ENCODE data around the gene YTHDF1. TPM values are rescaled to one million over a fixed set of nuclear protein-coding genes. Genes with fewer than 3 reads are reported as not detected.

YTHDF1 gene
- total RNA-seq, 1 experiment from 2014 or later = 85.4 TPM

- H3K9me3 ChIP-seq (ENCODE audit: control insufficient read depth, low read depth, low read length) = no peaks in the 10 kb centered on the region
- H3K14ac ChIP-seq (ENCODE audit: insufficient read depth, low read length) = no peak overlapping the region
- no peak overlapping the region for H3K18ac ChIP-seq (ENCODE audit: insufficient read length, low read depth, low read length)
- H3K4me2 ChIP-seq (ENCODE audit: insufficient read depth, insufficient read length, low read length) = peak overlapping the region; percentile 16
- peaks cover 8% of the 10 kb centered on the region for H3K23me2 ChIP-seq (ENCODE audit: insufficient read length, low read depth, low read length, poor library complexity, severe bottlenecking)
- H2AFZ ChIP-seq (ENCODE audit: low read length) = no peak overlapping the region
- H4K91ac ChIP-seq (ENCODE audit: insufficient read length, low read depth, low read length) = no peak overlapping the region
- H4K5ac ChIP-seq (ENCODE audit: insufficient read length, low read depth, low read length) = no peak overlapping the region
- Mint-ChIP-seq H3K36me3 (ENCODE audit: insufficient read depth in 1 of 3, low read depth in 3 of 3) (no peaks in the 10 kb centered on the region; a peak in 1 of 7 replicates), H3K27me3 (ENCODE audit: low read depth) (peaks cover 81% of the 10 kb centered on the region), H3K4me3 (peak overlapping the region; percentile 65 to 80), H3K27ac (no peak overlapping the region), H3K9me3 (no peaks in the 10 kb centered on the region), H3K4me1 (peaks cover 13 to 31% of the 10 kb centered on the region in 2 experiments)
- H3K27ac ChIP-seq (ENCODE audit: insufficient read length, low read depth, low read length) = no peak overlapping the region
- TF ChIP-seq CTCF (conservative IDR thresholded peaks at IDR 0.05) = no peak
- H3K4ac ChIP-seq (ENCODE audit: low read depth, low read length) = no peak overlapping the region
- no peak overlapping the region for H4K8ac ChIP-seq (replicated peaks; ENCODE audit: insufficient read length, low read depth, low read length)
- no peak overlapping the region for H2BK15ac ChIP-seq (ENCODE audit: low read depth, low read length)
- DNase-seq = no peak
- H3K56ac ChIP-seq (ENCODE audit: insufficient read length, low read depth, low read length) = no peak overlapping the region
- no CpG with 5 or more reads among the region's 16 CpGs for WGBS (ENCODE audit: extremely low coverage, insufficient read length, low lambda C conversion rate)
- H3K23ac ChIP-seq (ENCODE audit: insufficient read length, low read depth, low read length) = no peak overlapping the region
- H4K20me1 ChIP-seq (ENCODE audit: control insufficient read depth, insufficient read depth, insufficient read length) = no peaks in the 10 kb centered on the region
- no peak overlapping the region for H2BK12ac ChIP-seq (ENCODE audit: insufficient read length, low read depth, low read length)
- no peak overlapping the region for H3K9ac ChIP-seq (ENCODE audit: extremely low read depth, insufficient read length, low read length)
- H2BK20ac ChIP-seq (ENCODE audit: low read depth, low read length, poor library complexity, severe bottlenecking) = no peak overlapping the region
- H3K79me2 ChIP-seq (ENCODE audit: insufficient read depth, low read length) = no peaks in the 10 kb centered on the region
- no peaks in the 10 kb centered on the region for H3K79me1 ChIP-seq (ENCODE audit: insufficient read depth, low read depth, low read length, poor library complexity, severe bottlenecking)
- no peak overlapping the region for H2BK120ac ChIP-seq (ENCODE audit: low read depth, low read length, poor library complexity, severe bottlenecking)
- H3T11ph ChIP-seq (ENCODE audit: low read length) = no peak overlapping the region
- peaks cover 27% of the 10 kb centered on the region; the same call in 1 of the 2 replicates for H3K27me3 ChIP-seq (ENCODE audit: insufficient read depth, low read length)
- no peak overlapping the region for H2BK5ac ChIP-seq (ENCODE audit: insufficient read length, low read length)
- no peak overlapping the region for H2AK5ac ChIP-seq (ENCODE audit: insufficient read length, low read length)
- H3K4me1 ChIP-seq (ENCODE audit: insufficient read depth, low read length) = no peaks in the 10 kb centered on the region
Observed at GRCh38 chr20:63174309-63175037, 41.5 kb downstream of the YTHDF1 start.
